Measurements from ENCODE around the gene PLBD2. TPM values are rescaled to one million over a fixed set of nuclear protein-coding genes. Genes with fewer than 3 reads are reported as not detected.

The PLBD2 gene
- total and polyA plus RNA-seq, 9 of the 15 experiments (the other 6 are each of a cell fraction or from before 2014, with no cell fraction given) = 2.4 to 37.4 (median 6.0) TPM

DNA sequence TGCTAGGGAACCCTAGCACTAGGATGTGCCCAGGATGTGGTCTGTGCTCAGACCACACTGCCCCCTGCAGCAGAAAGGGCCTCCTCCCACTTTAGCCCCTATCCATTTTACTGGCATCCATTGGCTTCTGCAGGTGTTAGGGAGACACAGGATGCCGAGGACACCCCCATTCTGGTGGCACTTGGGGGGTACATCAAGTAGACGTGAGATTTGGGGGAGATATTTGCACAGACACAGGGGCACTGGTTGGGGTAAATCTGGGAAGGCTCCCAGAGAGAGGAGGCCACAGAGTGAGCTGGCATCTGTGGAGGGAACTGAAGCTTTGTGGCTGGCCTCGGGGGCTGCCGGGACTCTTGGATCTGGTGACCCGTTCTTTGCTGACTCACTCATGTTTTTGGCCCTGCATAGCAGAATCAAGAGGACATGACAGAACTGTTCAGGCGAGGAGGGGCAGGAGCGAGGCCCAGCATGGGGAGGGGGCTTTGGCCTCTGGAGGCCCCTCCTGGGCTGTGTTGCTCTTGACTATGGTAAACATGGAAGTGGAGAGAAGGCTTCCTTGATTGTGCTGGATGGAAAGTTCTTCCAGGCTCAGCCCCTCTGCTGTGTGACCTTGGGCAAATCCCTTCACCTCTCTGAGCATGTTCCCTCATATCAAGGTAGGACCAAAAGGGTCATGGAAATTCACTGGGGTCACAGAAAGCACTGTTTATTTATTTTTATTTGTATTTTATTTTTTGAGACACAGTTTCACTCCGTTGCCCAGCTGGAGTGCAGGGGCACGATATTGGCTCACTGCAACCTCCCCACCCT is 1.8 kb downstream of the PLBD2 start (continued):
- TF ChIP-seq HOXB6 (CRISPR knock-in tag; IDR thresholded peaks at IDR 0.05; ENCODE audit: borderline replicate concordance) (no peak), SREBF2 (CRISPR knock-in tag; IDR thresholded peaks at IDR 0.05) (no peak), RAD21 (CRISPR knock-in tag; conservative IDR thresholded peaks at IDR 0.05 in 1 of 2, IDR thresholded peaks at IDR 0.05 in 1 of 2) (peak in 1 of 2 experiments; percentile 42; a peak in 1 of 4 replicates), ETS2 (tag; IDR thresholded peaks at IDR 0.05; ENCODE audit: borderline replicate concordance, poor library complexity, severe bottlenecking) (no peak), CTBP1 (IDR thresholded peaks at IDR 0.05; ENCODE audit: borderline replicate concordance) (0 out of 2 replicates have a peak, but pooled peaks have one; percentile 23), RB1 (IDR thresholded peaks at IDR 0.05; ENCODE audit: low read depth) (no peak), ZNF316 (IDR thresholded peaks at IDR 0.05) (peak; percentile 61), CBX1 (IDR thresholded peaks at IDR 0.05; ENCODE audit: low read depth) (0 out of 2 replicates have a peak, but pooled peaks have one; percentile 12), RBFOX2 (IDR thresholded peaks at IDR 0.05; ENCODE audit: low read depth, low read length) (peak; percentile 28; the same call in 1 of the 2 replicates), TEAD4 (IDR thresholded peaks at IDR 0.05; ENCODE audit: low read length) (0 out of 2 replicates have a peak, but pooled peaks have one; percentile 12), TEAD4 (CRISPR knock-in tag; IDR thresholded peaks at IDR 0.05; ENCODE audit: borderline replicate concordance) (no peak), GTF2F1 (IDR thresholded peaks at IDR 0.05; ENCODE audit: low read depth, low read length) (no peak), SMAD4 (CRISPR knock-in tag; conservative IDR thresholded peaks at IDR 0.05) (no peak), RBM17 (IDR thresholded peaks at IDR 0.05; ENCODE audit: borderline replicate concordance, low read depth, low read length) (no peak), NFRKB (IDR thresholded peaks at IDR 0.05; ENCODE audit: low read depth) (no peak), ZNF354B (CRISPR knock-in tag; IDR thresholded peaks at IDR 0.05) (no peak)
- TF ChIP-seq, protein P1, sequence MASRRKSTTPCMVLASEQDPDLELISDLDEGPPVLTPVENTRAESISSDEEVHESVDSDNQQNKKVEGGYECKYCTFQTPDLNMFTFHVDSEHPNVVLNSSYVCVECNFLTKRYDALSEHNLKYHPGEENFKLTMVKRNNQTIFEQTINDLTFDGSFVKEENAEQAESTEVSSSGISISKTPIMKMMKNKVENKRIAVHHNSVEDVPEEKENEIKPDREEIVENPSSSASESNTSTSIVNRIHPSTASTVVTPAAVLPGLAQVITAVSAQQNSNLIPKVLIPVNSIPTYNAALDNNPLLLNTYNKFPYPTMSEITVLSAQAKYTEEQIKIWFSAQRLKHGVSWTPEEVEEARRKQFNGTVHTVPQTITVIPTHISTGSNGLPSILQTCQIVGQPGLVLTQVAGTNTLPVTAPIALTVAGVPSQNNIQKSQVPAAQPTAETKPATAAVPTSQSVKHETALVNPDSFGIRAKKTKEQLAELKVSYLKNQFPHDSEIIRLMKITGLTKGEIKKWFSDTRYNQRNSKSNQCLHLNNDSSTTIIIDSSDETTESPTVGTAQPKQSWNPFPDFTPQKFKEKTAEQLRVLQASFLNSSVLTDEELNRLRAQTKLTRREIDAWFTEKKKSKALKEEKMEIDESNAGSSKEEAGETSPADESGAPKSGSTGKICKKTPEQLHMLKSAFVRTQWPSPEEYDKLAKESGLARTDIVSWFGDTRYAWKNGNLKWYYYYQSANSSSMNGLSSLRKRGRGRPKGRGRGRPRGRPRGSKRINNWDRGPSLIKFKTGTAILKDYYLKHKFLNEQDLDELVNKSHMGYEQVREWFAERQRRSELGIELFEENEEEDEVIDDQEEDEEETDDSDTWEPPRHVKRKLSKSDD (conservative IDR thresholded peaks at IDR 0.05; ENCODE audit: low read length) = no peak
- TF ChIP-seq, protein P2, sequence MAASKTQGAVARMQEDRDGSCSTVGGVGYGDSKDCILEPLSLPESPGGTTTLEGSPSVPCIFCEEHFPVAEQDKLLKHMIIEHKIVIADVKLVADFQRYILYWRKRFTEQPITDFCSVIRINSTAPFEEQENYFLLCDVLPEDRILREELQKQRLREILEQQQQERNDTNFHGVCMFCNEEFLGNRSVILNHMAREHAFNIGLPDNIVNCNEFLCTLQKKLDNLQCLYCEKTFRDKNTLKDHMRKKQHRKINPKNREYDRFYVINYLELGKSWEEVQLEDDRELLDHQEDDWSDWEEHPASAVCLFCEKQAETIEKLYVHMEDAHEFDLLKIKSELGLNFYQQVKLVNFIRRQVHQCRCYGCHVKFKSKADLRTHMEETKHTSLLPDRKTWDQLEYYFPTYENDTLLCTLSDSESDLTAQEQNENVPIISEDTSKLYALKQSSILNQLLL (CRISPR knock-in tag; IDR thresholded peaks at IDR 0.05; ENCODE audit: borderline replicate concordance) = no peak
- TF ChIP-seq, protein P3, sequence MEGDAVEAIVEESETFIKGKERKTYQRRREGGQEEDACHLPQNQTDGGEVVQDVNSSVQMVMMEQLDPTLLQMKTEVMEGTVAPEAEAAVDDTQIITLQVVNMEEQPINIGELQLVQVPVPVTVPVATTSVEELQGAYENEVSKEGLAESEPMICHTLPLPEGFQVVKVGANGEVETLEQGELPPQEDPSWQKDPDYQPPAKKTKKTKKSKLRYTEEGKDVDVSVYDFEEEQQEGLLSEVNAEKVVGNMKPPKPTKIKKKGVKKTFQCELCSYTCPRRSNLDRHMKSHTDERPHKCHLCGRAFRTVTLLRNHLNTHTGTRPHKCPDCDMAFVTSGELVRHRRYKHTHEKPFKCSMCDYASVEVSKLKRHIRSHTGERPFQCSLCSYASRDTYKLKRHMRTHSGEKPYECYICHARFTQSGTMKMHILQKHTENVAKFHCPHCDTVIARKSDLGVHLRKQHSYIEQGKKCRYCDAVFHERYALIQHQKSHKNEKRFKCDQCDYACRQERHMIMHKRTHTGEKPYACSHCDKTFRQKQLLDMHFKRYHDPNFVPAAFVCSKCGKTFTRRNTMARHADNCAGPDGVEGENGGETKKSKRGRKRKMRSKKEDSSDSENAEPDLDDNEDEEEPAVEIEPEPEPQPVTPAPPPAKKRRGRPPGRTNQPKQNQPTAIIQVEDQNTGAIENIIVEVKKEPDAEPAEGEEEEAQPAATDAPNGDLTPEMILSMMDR (IDR thresholded peaks at IDR 0.05 in 2 of 3, conservative IDR thresholded peaks at IDR 0.05 in 1 of 3; ENCODE audit: insufficient read depth in 2 of 3, low read depth in 1 of 3, low read length in 3 of 3) = peak; percentile 24 to 40 (median 37); a peak in 4 of 6 replicates
- TF ChIP-seq, protein P4, sequence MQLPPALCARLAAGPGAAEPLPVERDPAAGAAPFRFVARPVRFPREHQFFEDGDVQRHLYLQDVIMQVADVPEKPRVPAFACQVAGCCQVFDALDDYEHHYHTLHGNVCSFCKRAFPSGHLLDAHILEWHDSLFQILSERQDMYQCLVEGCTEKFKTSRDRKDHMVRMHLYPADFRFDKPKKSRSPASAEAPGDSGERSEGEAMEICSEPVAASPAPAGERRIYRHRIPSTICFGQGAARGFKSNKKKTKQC (CRISPR knock-in tag; IDR thresholded peaks at IDR 0.05) = no peak

All from K562 (cell line).